ENCODE data around the gene ZNF277. TPM values are rescaled to one million over a fixed set of nuclear protein-coding genes. Genes with fewer than 3 reads are reported as not detected.
A peak's percentile ranks its signal among the peaks of the same experiment; 100 is the strongest.

The ZNF277 gene
- polyA plus RNA-seq, 1 donor (not counting 4 experiments of a cell fraction or from before 2014, with no cell fraction given) = 20.2 TPM

GRCh38 chr7:112381311-112382091 is 175.0 kb downstream of the ZNF277 start:
- no peaks in the 10 kb centered on the region for H3K36me3 ChIP-seq (ENCODE audit: control insufficient read depth in 2 of 2, extremely low read depth in 1 of 2, insufficient read depth in 2 of 2, low read length in 2 of 2)
- H2AFZ ChIP-seq (ENCODE audit: control insufficient read depth, low read length) = no peak overlapping the region
- H3K9me1 ChIP-seq (ENCODE audit: control insufficient read depth, extremely low read depth, insufficient read depth, low read length) = no peaks in the 10 kb centered on the region
- no peak overlapping the region for H3K4me2 ChIP-seq (ENCODE audit: control insufficient read depth, extremely low read depth, insufficient read depth, low read depth, low read length)
- H3K27ac ChIP-seq (ENCODE audit: control insufficient read depth, insufficient read depth, low read length) = no peak overlapping the region
- H3K27me3 ChIP-seq (ENCODE audit: control insufficient read depth, extremely low read depth, insufficient read depth, low read length) = no peaks in the 10 kb centered on the region
- no peaks in the 10 kb centered on the region for H3K79me2 ChIP-seq (ENCODE audit: control insufficient read depth, insufficient read depth, low read length)
- no peaks in the 10 kb centered on the region for H3K4me1 ChIP-seq (ENCODE audit: control insufficient read depth, extremely low read depth, insufficient read depth, low read length)
- TF ChIP-seq CTCF (optimal IDR thresholded peaks at IDR 0.05 in 1 of 3, IDR thresholded peaks at IDR 0.05 in 1 of 3, conservative IDR thresholded peaks at IDR 0.05 in 1 of 3; ENCODE audit: extremely low read depth in 1 of 3, insufficient read depth in 2 of 3, low read length in 3 of 3) = no peak
- TF ChIP-seq EZH2 (IDR thresholded peaks at IDR 0.05; ENCODE audit: low read length) = no peak
- FAIRE-seq (no peak), DNase-seq (ENCODE audit: low read depth, low spot score) (no peak)
- no peaks in the 10 kb centered on the region for H3K9me3 ChIP-seq (ENCODE audit: control insufficient read depth, low read depth, low read length)
- no peaks in the 10 kb centered on the region for H4K20me1 ChIP-seq (ENCODE audit: control insufficient read depth, extremely low read depth, insufficient read depth, low read length)
- H3K4me3 ChIP-seq (ENCODE audit: control insufficient read depth in 2 of 3, extremely low read depth in 1 of 3, insufficient read depth in 2 of 3, low read depth in 1 of 3, low read length in 3 of 3) = no peak overlapping the region
- dilution Hi-C loops (cut with MboI; ENCODE audit: extremely low pct_ligation_motif_present, low sequenced_read_pairs) = no loop called here
- H3K9ac ChIP-seq (ENCODE audit: control insufficient read depth, extremely low read depth, insufficient read depth, low read length) = no peak overlapping the region

GRCh38 chr7:112383671-112384417 is 177.3 kb downstream of the ZNF277 start:
- Histone ChIP-seq H3K9me1 (ENCODE audit: control insufficient read depth, extremely low read depth, insufficient read depth, low read length) (no peaks in the 10 kb centered on the region), H3K79me2 (ENCODE audit: control insufficient read depth, insufficient read depth, low read length) (no peaks in the 10 kb centered on the region), H3K27me3 (ENCODE audit: control insufficient read depth, extremely low read depth, insufficient read depth, low read length) (no peaks in the 10 kb centered on the region), H2AFZ (ENCODE audit: control insufficient read depth, low read length) (no peak overlapping the region), H3K27ac (ENCODE audit: control insufficient read depth, insufficient read depth, low read length) (no peak overlapping the region), H3K9ac (ENCODE audit: control insufficient read depth, extremely low read depth, insufficient read depth, low read length) (no peak overlapping the region), H4K20me1 (ENCODE audit: control insufficient read depth, extremely low read depth, insufficient read depth, low read length) (no peaks in the 10 kb centered on the region), H3K9me3 (ENCODE audit: control insufficient read depth, low read depth, low read length) (no peaks in the 10 kb centered on the region), H3K4me1 (ENCODE audit: control insufficient read depth, extremely low read depth, insufficient read depth, low read length) (no peaks in the 10 kb centered on the region), H3K4me2 (ENCODE audit: control insufficient read depth, extremely low read depth, insufficient read depth, low read depth, low read length) (no peak overlapping the region), H3K4me3 (ENCODE audit: control insufficient read depth in 2 of 3, extremely low read depth in 1 of 3, insufficient read depth in 2 of 3, low read depth in 1 of 3, low read length in 3 of 3) (no peak overlapping the region), H3K36me3 (ENCODE audit: control insufficient read depth in 2 of 2, extremely low read depth in 1 of 2, insufficient read depth in 2 of 2, low read length in 2 of 2) (no peaks in the 10 kb centered on the region)
- dilution Hi-C loops (cut with MboI; ENCODE audit: extremely low pct_ligation_motif_present, low sequenced_read_pairs) = no loop called here
- TF ChIP-seq EZH2 (IDR thresholded peaks at IDR 0.05; ENCODE audit: low read length) = no peak
- TF ChIP-seq CTCF (optimal IDR thresholded peaks at IDR 0.05 in 1 of 3, IDR thresholded peaks at IDR 0.05 in 1 of 3, conservative IDR thresholded peaks at IDR 0.05 in 1 of 3; ENCODE audit: extremely low read depth in 1 of 3, insufficient read depth in 2 of 3, low read length in 3 of 3) = peak in 1 of 3 experiments; percentile 17
- no peak for DNase-seq (ENCODE audit: low read depth, low spot score)
- FAIRE-seq = no peak
